Measurements from ENCODE around the gene FCRL1. TPM values are rescaled to one million over a fixed set of nuclear protein-coding genes. Genes with fewer than 3 reads are reported as not detected.

FCRL1 gene
- total RNA-seq, 1 donor from 2014 or later: not detected

DNA sequence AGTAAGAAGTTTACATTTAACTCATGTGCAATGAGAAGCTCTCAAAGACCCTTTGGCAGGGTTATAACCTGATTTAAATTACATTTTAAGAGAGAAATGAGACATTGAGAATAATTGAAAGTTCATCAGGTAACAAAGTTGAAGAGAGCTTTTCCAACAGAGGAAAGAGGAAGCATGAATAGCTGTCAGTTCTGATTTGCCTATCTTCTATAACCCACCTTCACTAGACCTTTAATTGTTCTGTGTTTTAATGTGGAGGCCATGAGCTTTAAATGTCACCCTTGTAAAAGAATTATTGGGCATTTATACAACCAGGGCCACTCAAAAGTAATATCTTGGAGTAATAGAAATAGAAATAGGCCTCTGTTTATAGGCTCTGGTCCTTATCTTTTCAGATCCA, 9.3 kb upstream of the FCRL1 start:
- Mint-ChIP-seq H3K36me3 (ENCODE audit: low read depth, unreplicated experiment) (no peaks in the 10 kb centered on the region), H3K9me3 (ENCODE audit: unreplicated experiment) (no peaks in the 10 kb centered on the region)

DNA sequence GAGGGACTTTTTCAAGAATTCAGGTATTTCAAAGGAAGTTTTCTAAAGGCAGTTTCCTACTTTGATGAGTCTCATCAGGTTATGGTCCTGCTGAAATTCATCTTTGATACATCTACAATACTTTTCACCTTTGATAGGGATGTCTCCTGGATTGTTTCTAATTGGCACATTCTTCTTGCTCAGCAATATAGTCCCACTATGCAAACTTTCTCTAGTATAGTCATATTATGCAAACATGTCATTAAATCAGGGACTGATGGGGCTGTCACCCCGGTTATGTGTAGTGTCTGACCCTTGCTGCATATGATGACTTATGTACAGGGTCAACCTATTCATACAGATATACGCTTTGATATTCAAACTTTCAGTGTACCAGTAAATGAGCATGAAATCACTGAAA, 379 bp upstream of the FCRL1 start:
- no peak overlapping the region for H3K27ac Mint-ChIP-seq (ENCODE audit: unreplicated experiment)
- H3K9me3 Mint-ChIP-seq (ENCODE audit: unreplicated experiment): no peaks in the 10 kb centered on the region
- H3K4me1 Mint-ChIP-seq (ENCODE audit: unreplicated experiment): no peaks in the 10 kb centered on the region
- TF ChIP-seq, protein P1, sequence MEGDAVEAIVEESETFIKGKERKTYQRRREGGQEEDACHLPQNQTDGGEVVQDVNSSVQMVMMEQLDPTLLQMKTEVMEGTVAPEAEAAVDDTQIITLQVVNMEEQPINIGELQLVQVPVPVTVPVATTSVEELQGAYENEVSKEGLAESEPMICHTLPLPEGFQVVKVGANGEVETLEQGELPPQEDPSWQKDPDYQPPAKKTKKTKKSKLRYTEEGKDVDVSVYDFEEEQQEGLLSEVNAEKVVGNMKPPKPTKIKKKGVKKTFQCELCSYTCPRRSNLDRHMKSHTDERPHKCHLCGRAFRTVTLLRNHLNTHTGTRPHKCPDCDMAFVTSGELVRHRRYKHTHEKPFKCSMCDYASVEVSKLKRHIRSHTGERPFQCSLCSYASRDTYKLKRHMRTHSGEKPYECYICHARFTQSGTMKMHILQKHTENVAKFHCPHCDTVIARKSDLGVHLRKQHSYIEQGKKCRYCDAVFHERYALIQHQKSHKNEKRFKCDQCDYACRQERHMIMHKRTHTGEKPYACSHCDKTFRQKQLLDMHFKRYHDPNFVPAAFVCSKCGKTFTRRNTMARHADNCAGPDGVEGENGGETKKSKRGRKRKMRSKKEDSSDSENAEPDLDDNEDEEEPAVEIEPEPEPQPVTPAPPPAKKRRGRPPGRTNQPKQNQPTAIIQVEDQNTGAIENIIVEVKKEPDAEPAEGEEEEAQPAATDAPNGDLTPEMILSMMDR (IDR thresholded peaks at IDR 0.05; ENCODE audit: unreplicated experiment): no peak
- H3K4me3 Mint-ChIP-seq (ENCODE audit: unreplicated experiment): no peak overlapping the region
- H3K36me3 Mint-ChIP-seq (ENCODE audit: low read depth, unreplicated experiment): no peaks in the 10 kb centered on the region
- no peak for DNase-seq (ENCODE audit: low spot score)
- H3K27me3 Mint-ChIP-seq (ENCODE audit: unreplicated experiment): no peaks in the 10 kb centered on the region

More for the DNA sequence above, 9.3 kb upstream of the FCRL1 start:
- no peak for DNase-seq (ENCODE audit: low spot score)
- H3K4me1 Mint-ChIP-seq (ENCODE audit: unreplicated experiment): no peaks in the 10 kb centered on the region
- H3K27me3 Mint-ChIP-seq (ENCODE audit: unreplicated experiment): peaks cover 3% of the 10 kb centered on the region
- TF ChIP-seq, protein P1 (IDR thresholded peaks at IDR 0.05; ENCODE audit: unreplicated experiment): no peak
- H3K27ac Mint-ChIP-seq (ENCODE audit: unreplicated experiment): no peak overlapping the region
- no peak overlapping the region for H3K4me3 Mint-ChIP-seq (ENCODE audit: unreplicated experiment)

DNA sequence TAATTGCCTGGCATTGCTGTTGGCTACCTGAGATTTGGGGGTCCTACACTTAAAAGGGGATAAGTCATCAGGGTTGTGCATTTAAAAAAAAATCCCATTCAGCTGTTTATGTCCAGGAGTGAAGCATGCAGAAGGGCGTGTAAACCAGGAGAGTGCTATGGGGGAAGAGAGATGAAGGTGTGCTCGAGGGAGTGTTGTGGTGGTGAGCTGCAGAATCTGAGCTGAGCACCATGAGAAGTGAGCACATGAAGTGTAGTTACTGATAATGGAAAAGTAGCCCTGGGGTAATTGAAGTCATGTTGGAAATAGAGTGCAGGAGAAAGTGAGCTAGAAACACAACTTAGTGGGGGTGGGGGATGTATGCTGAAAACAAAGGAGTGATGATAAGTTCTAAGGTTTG, 705 bp downstream of the FCRL1 start:
- no peak overlapping the region for H3K27ac Mint-ChIP-seq (ENCODE audit: unreplicated experiment)
- TF ChIP-seq, protein P1 (IDR thresholded peaks at IDR 0.05; ENCODE audit: unreplicated experiment): no peak
- DNase-seq (ENCODE audit: low spot score): no peak
- H3K36me3 Mint-ChIP-seq (ENCODE audit: low read depth, unreplicated experiment): no peaks in the 10 kb centered on the region
- no peaks in the 10 kb centered on the region for H3K4me1 Mint-ChIP-seq (ENCODE audit: unreplicated experiment)
- H3K9me3 Mint-ChIP-seq (ENCODE audit: unreplicated experiment): no peaks in the 10 kb centered on the region
- no peaks in the 10 kb centered on the region for H3K27me3 Mint-ChIP-seq (ENCODE audit: unreplicated experiment)
- H3K4me3 Mint-ChIP-seq (ENCODE audit: unreplicated experiment): no peak overlapping the region

DNA sequence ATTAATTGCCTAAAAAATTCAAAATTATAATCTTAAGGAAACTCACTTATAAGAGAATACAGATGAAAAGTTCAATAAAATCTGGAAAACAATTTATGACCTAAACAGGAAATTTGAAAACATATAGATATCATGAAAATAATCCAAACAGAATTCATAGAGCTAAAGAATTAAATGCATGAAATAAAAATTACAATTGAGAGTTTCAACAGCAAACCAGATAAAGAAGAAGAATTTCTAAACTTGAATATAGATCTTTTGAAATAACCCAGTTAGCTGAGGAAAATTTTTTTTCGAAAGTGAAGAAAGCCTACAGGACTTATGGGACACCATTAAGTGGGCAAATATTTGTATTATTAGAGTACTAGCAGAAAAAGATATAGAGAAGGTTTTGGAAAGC, 6.7 kb downstream of the FCRL1 start:
- TF ChIP-seq, protein P1 (IDR thresholded peaks at IDR 0.05; ENCODE audit: unreplicated experiment): no peak
- no peaks in the 10 kb centered on the region for H3K36me3 Mint-ChIP-seq (ENCODE audit: low read depth, unreplicated experiment)

DNA sequence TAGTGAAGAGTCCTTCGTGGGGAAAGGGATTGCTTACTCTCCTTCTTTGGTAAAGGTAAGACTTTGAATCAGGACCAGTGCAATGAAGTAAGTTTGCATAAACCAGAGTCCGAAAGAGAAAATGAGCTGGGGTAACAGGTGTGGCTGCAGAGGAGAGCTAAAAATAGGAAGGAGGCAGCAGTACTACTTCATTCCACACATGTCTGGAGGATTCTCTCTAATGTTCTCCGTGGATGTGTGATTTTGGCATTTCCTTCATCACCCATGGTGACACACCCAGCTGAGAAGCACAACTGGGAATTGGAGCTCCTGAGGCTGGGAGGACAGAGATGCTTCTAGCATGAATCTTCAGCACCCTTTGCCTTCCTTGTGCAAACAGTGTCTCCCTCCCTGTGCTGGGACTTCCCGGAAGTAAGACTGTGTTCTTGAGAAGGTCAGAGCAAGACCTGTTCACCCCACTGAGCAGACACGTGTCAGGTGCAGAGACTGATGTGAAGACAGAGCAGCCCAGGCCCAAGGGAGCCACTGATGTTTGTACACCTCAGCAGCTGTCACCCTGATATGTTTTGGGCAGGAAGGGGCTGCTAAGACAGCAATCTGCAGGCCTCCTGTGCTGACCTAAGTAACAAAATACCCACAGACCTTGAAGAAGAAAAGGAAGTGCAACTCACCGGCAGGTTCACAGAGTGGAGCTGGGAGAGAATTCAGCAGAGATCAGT, 13.3 kb downstream of the FCRL1 start:
- no peaks in the 10 kb centered on the region for H3K9me3 Mint-ChIP-seq (ENCODE audit: unreplicated experiment)
- H3K27me3 Mint-ChIP-seq (ENCODE audit: unreplicated experiment): peaks cover 2% of the 10 kb centered on the region
- no peak overlapping the region for H3K27ac Mint-ChIP-seq (ENCODE audit: unreplicated experiment)
- TF ChIP-seq, protein P1 (IDR thresholded peaks at IDR 0.05; ENCODE audit: unreplicated experiment): no peak
- no peak for DNase-seq (ENCODE audit: low spot score)
- H3K36me3 Mint-ChIP-seq (ENCODE audit: low read depth, unreplicated experiment): no peaks in the 10 kb centered on the region
- no peak overlapping the region for H3K4me3 Mint-ChIP-seq (ENCODE audit: unreplicated experiment)
- H3K4me1 Mint-ChIP-seq (ENCODE audit: unreplicated experiment): no peaks in the 10 kb centered on the region

More for the DNA sequence above, 6.7 kb downstream of the FCRL1 start:
- DNase-seq (ENCODE audit: low spot score): no peak
- no peaks in the 10 kb centered on the region for H3K4me1 Mint-ChIP-seq (ENCODE audit: unreplicated experiment)
- no peak overlapping the region for H3K4me3 Mint-ChIP-seq (ENCODE audit: unreplicated experiment)
- H3K27ac Mint-ChIP-seq (ENCODE audit: unreplicated experiment): no peak overlapping the region
- H3K27me3 Mint-ChIP-seq (ENCODE audit: unreplicated experiment): no peaks in the 10 kb centered on the region
- no peaks in the 10 kb centered on the region for H3K9me3 Mint-ChIP-seq (ENCODE audit: unreplicated experiment)
